Activated CD4-positive, alpha-beta T cell treated with anti-CD3 and anti-CD28 coated beads, Interleukin-2, amount 10 ng/mL, durations not matched to agents 24 days and 14 days (primary cell): ENCODE results near the gene ITGB6. TPM values are rescaled to one million over a fixed set of nuclear protein-coding genes. Genes with fewer than 3 reads are reported as not detected.

Experiments
- DNase-seq: peaks from one replicate; pipeline ENCODE4 v3.0.0; 2022
- H3K27ac Mint-ChIP-seq: one replicate; pipeline ENCODE4 v1.8.0; 2022; ENCODE audit warnings: mild to moderate bottlenecking, mixed read lengths
- H3K27me3 Mint-ChIP-seq: one replicate; pipeline ENCODE4 v1.8.0; 2022; ENCODE audit warnings: mixed read lengths
- H3K36me3 Mint-ChIP-seq: one replicate; pipeline ENCODE4 v1.8.0; 2022; ENCODE audit warnings: low read depth, mild to moderate bottlenecking, mixed read lengths
- H3K4me1 Mint-ChIP-seq: one replicate; pipeline ENCODE4 v1.8.0; 2021; ENCODE audit warnings: mixed read lengths
- H3K4me3 Mint-ChIP-seq: one replicate; pipeline ENCODE4 v1.8.0; 2022; ENCODE audit warnings: mild to moderate bottlenecking, moderate library complexity, mixed read lengths
- H3K9me3 Mint-ChIP-seq: one replicate; pipeline ENCODE4 v1.8.0; 2021; ENCODE audit warnings: mixed read lengths
- intact Hi-C: fragments of 100-400 bp; cut with micrococcal nuclease; formaldehyde crosslinking; loops from one replicate; pipeline ENCODE4 v1.15.1; 2023
- total RNA-seq: library from RNA; stranded (reverse); gene quantifications from 2 replicates; pipeline ENCODE4 v1.2.3, GENCODE V29; 2022

ITGB6 gene
- total RNA-seq, 1 donor from 2014 or later: not detected

- Mint-ChIP-seq H3K4me1 (no peaks in the 10 kb centered on the region), H3K36me3 (no peaks in the 10 kb centered on the region), H3K9me3 (no peaks in the 10 kb centered on the region), H3K27ac (no peak overlapping the region), H3K4me3 (no peak overlapping the region), H3K27me3 (peaks cover 11% of the 10 kb centered on the region)
- no peak for DNase-seq
- intact Hi-C loops: no loop called here
Measured at GRCh38 chr2:160104115-160104514, 96.0 kb downstream of the ITGB6 start.

GRCh38 chr2:160097326-160097725, 102.7 kb downstream of the ITGB6 start:
- Mint-ChIP-seq H3K27ac (no peak overlapping the region), H3K4me3 (no peak overlapping the region), H3K27me3 (peaks cover 4% of the 10 kb centered on the region), H3K36me3 (no peaks in the 10 kb centered on the region), H3K4me1 (no peaks in the 10 kb centered on the region), H3K9me3 (peaks cover 3% of the 10 kb centered on the region)
- DNase-seq: no peak
- intact Hi-C loops: no loop called here

- Mint-ChIP-seq H3K27ac (no peak overlapping the region), H3K27me3 (peaks cover 4% of the 10 kb centered on the region), H3K36me3 (no peaks in the 10 kb centered on the region), H3K9me3 (peaks cover 3% of the 10 kb centered on the region), H3K4me1 (no peaks in the 10 kb centered on the region), H3K4me3 (no peak overlapping the region)
- intact Hi-C loops: no loop called here
- no peak for DNase-seq
Measured at GRCh38 chr2:160096409-160096808, 103.7 kb downstream of the ITGB6 start.

GRCh38 chr2:160092445-160092844, 107.6 kb downstream of the ITGB6 start:
- Mint-ChIP-seq H3K4me1 (no peaks in the 10 kb centered on the region), H3K36me3 (no peaks in the 10 kb centered on the region), H3K27me3 (no peaks in the 10 kb centered on the region), H3K27ac (no peak overlapping the region), H3K9me3 (peaks cover 11% of the 10 kb centered on the region), H3K4me3 (no peak overlapping the region)
- DNase-seq: no peak
- intact Hi-C loops: no loop called here

- Mint-ChIP-seq H3K36me3 (no peaks in the 10 kb centered on the region), H3K9me3 (peaks cover 11% of the 10 kb centered on the region), H3K27me3 (no peaks in the 10 kb centered on the region), H3K4me3 (no peak overlapping the region), H3K4me1 (no peaks in the 10 kb centered on the region), H3K27ac (no peak overlapping the region)
- intact Hi-C loops: no loop called here
- DNase-seq: no peak
Measured at GRCh38 chr2:160091381-160091780, 108.7 kb downstream of the ITGB6 start.

GRCh38 chr2:160087854-160088745, 112.0 kb downstream of the ITGB6 start:
- no peak overlapping the region for H3K4me3 Mint-ChIP-seq
- no peaks in the 10 kb centered on the region for H3K4me1 Mint-ChIP-seq
- peaks cover 8% of the 10 kb centered on the region for H3K9me3 Mint-ChIP-seq
- no peaks in the 10 kb centered on the region for H3K27me3 Mint-ChIP-seq
- intact Hi-C loops: no loop called here
- no peak overlapping the region for H3K27ac Mint-ChIP-seq
- no peak for DNase-seq
- no peaks in the 10 kb centered on the region for H3K36me3 Mint-ChIP-seq

- intact Hi-C loops: no loop called here
- no peaks in the 10 kb centered on the region for H3K27me3 Mint-ChIP-seq
- H3K4me1 Mint-ChIP-seq: no peaks in the 10 kb centered on the region
- H3K36me3 Mint-ChIP-seq: no peaks in the 10 kb centered on the region
- no peak overlapping the region for H3K4me3 Mint-ChIP-seq
- H3K9me3 Mint-ChIP-seq: peaks cover 8% of the 10 kb centered on the region
- H3K27ac Mint-ChIP-seq: no peak overlapping the region
- DNase-seq: no peak
Measured at GRCh38 chr2:160085662-160086061, 114.4 kb downstream of the ITGB6 start.

GRCh38 chr2:160077912-160078810, 121.9 kb downstream of the ITGB6 start:
- DNase-seq: no peak
- Mint-ChIP-seq H3K4me3 (no peak overlapping the region), H3K27me3 (peaks cover 3% of the 10 kb centered on the region), H3K4me1 (no peaks in the 10 kb centered on the region), H3K9me3 (no peaks in the 10 kb centered on the region), H3K36me3 (no peaks in the 10 kb centered on the region), H3K27ac (no peak overlapping the region)
- intact Hi-C loops: no loop called here

- no peak overlapping the region for H3K27ac Mint-ChIP-seq
- H3K4me3 Mint-ChIP-seq: no peak overlapping the region
- H3K27me3 Mint-ChIP-seq: peaks cover 3% of the 10 kb centered on the region
- DNase-seq: no peak
- intact Hi-C loops: no loop called here
- H3K36me3 Mint-ChIP-seq: no peaks in the 10 kb centered on the region
- H3K4me1 Mint-ChIP-seq: no peaks in the 10 kb centered on the region
- H3K9me3 Mint-ChIP-seq: no peaks in the 10 kb centered on the region
Measured at GRCh38 chr2:160076914-160077313, 123.2 kb downstream of the ITGB6 start.

- peaks cover 6% of the 10 kb centered on the region for H3K27me3 Mint-ChIP-seq
- no peak for DNase-seq
- H3K27ac Mint-ChIP-seq: no peak overlapping the region
- H3K4me3 Mint-ChIP-seq: no peak overlapping the region
- H3K4me1 Mint-ChIP-seq: no peaks in the 10 kb centered on the region
- H3K36me3 Mint-ChIP-seq: no peaks in the 10 kb centered on the region
- intact Hi-C loops: no loop called here
- H3K9me3 Mint-ChIP-seq: no peaks in the 10 kb centered on the region
Measured at GRCh38 chr2:160076241-160076640, 123.8 kb downstream of the ITGB6 start.

- no peak overlapping the region for H3K27ac Mint-ChIP-seq
- no peaks in the 10 kb centered on the region for H3K9me3 Mint-ChIP-seq
- no peak overlapping the region for H3K4me3 Mint-ChIP-seq
- H3K36me3 Mint-ChIP-seq: no peaks in the 10 kb centered on the region
- intact Hi-C loops: no loop called here
- H3K4me1 Mint-ChIP-seq: no peaks in the 10 kb centered on the region
- no peak for DNase-seq
- peaks cover 9% of the 10 kb centered on the region for H3K27me3 Mint-ChIP-seq
Measured at GRCh38 chr2:160075171-160075570, 124.9 kb downstream of the ITGB6 start.

GRCh38 chr2:160073284-160073888, 126.7 kb downstream of the ITGB6 start:
- intact Hi-C loops: no loop called here
- Mint-ChIP-seq H3K27ac (no peak overlapping the region), H3K4me3 (no peak overlapping the region), H3K4me1 (no peaks in the 10 kb centered on the region), H3K36me3 (no peaks in the 10 kb centered on the region), H3K9me3 (no peaks in the 10 kb centered on the region), H3K27me3 (peaks cover 9% of the 10 kb centered on the region)
- DNase-seq: no peak

- Mint-ChIP-seq H3K4me3 (no peak overlapping the region), H3K4me1 (no peaks in the 10 kb centered on the region), H3K27me3 (peaks cover 14% of the 10 kb centered on the region), H3K27ac (no peak overlapping the region), H3K36me3 (no peaks in the 10 kb centered on the region), H3K9me3 (peaks cover 4% of the 10 kb centered on the region)
- intact Hi-C loops: no loop called here
- DNase-seq: no peak
Measured at GRCh38 chr2:160068906-160069305, 131.2 kb downstream of the ITGB6 start.

GRCh38 chr2:160064916-160065315, 135.2 kb downstream of the ITGB6 start:
- intact Hi-C loops: no loop called here
- Mint-ChIP-seq H3K9me3 (peaks cover 4% of the 10 kb centered on the region), H3K27me3 (peaks cover 33% of the 10 kb centered on the region), H3K4me1 (peaks cover 2% of the 10 kb centered on the region), H3K4me3 (no peak overlapping the region), H3K36me3 (no peaks in the 10 kb centered on the region), H3K27ac (no peak overlapping the region)
- no peak for DNase-seq
